ENCODE data around the gene THADA.
A peak's percentile ranks its signal among the peaks of the same experiment; 100 is the strongest.
"Not testable (repeated sequence)": the region's sequence is repeated elsewhere in the genome, so short reads cannot be mapped to it uniquely, and the experiment has no call there.

Gene THADA

DNA sequence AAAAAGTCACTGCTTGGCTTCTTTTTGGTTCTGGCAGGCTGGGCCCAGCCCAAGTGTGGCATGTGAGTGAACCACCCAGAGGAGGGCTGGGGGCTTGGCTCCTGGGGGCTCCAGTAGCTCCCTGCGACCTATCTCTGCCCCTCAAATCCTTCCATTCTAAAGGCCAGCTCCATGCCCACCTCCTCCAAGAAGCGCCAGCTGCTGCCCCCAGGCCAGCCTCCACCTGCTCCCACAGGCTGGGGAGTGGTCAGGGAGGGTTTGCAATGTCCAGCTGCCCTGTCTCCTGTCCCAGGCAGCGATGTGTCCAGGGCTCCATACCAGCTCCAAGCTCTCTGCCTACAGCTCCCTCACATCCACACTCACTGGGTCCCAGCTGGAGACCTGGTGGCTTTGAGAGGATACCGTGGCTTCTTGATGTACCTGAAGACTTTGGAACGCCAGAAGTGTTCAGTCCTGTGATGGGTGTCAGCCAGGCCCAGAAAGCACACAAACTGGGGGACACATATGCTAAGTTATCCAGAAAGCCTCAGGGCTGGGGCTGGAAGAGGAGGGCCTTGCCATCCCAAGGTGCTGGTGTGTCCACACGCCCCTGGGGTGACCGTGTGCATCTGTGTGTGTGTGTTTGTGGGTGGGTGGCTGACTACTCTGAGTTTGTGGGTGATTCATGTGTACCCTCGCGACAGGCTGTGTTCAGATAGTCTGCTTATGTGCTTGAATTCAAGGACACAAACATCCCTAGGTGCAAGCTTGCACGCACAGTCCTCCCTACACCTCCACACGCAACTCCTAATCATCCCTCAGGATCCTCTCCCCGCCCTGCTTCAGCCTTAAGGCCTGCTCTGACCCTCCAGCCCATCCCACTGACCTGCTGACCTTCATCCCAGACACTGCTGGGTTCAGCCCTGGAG is 402.8 kb downstream of the THADA start:
- Histone ChIP-seq H3K9me3 (ENCODE audit: insufficient read depth, low read depth, low read length) (no peaks in the 10 kb centered on the region), H3K36me3 (ENCODE audit: insufficient read depth, low read depth, low read length) (no peaks in the 10 kb centered on the region), H3K27ac (ENCODE audit: low read length) (no peak overlapping the region), H3K4me1 (ENCODE audit: insufficient read depth, low read length) (peaks cover 3% of the 10 kb centered on the region; the same call in 1 of the 2 replicates), H3K9ac (ENCODE audit: low read depth, low read length) (no peak overlapping the region), H3K4me3 (ENCODE audit: low read length) (no peak overlapping the region), H3K27me3 (ENCODE audit: insufficient read depth, low read length) (no peaks in the 10 kb centered on the region)

DNA sequence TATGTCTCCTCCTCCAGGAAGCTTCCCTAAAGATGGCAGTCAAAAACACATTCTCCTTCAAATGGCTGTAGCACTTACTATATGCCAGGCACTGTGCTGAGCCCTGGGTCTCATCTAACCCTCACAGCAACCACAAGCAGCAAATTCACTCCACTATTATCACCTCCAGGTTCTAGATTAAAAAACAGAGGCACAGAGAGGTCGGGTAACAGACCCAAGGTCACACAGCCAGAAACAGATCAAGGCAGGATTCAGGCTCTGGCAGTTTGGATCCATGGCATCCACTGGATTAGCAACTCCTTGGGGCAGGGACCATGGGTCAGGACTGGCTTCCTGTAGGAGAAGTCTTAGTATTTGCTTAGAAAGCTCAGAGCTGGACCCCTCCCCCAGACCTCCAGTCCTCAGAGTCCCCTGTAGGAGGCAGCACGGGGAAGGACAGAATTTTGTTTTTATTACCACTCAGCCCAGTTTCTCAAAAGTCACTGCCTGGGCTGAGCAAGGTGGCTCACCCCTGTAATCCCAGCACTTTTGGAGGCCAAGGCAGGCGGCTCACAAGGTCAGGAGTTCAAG is 403.8 kb downstream of the THADA start:
- no peak overlapping the region for H3K4me3 ChIP-seq (ENCODE audit: low read length)
- H3K36me3 ChIP-seq (ENCODE audit: insufficient read depth, low read depth, low read length), result no peaks in the 10 kb centered on the region
- no peak overlapping the region for H3K27ac ChIP-seq (ENCODE audit: low read length)
- H3K4me1 ChIP-seq (ENCODE audit: insufficient read depth, low read length), result peaks cover 3% of the 10 kb centered on the region; the same call in 1 of the 2 replicates
- no peak overlapping the region for H3K9ac ChIP-seq (ENCODE audit: low read depth, low read length)
- H3K9me3 ChIP-seq (ENCODE audit: insufficient read depth, low read depth, low read length), result no peaks in the 10 kb centered on the region
- H3K27me3 ChIP-seq (ENCODE audit: insufficient read depth, low read length), result no peaks in the 10 kb centered on the region

DNA sequence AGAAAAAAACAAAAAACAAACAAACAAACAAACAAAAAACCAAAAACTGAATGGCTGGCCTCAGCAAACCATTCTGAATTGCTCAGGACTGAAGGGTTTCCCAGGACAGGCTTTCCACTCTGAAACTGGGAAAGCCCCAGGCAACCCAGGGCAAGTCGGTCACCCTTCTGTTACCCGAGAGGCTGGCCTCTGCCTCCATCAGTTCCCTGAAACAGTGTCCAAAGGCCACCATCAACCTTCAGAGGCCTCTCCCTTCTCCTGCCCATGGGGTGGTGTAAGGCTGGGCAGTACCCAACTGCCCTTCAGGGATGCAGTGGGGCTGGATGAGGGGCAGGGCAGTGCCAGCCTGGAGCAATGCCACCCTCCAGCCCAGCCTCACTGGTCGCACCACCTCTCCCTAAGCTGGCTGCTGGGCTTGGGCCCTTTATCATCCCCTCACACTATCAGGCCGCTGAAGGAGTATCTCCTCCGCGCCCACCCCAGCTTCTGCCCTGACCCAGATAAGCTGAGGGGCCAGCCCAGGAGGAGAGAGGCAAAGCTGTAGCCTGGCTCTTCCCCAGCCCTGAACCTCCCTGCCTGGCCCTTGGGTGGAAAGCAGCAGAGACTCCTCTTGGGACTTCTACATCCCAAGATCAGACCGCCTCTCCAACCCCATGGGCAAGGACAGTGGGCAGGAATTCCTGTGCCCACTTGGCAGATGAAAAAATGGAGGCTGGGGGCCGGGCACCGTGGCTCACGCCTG is 405.4 kb downstream of the THADA start:
- Histone ChIP-seq H3K27ac (ENCODE audit: low read length) (no peak overlapping the region), H3K27me3 (ENCODE audit: insufficient read depth, low read length) (no peaks in the 10 kb centered on the region), H3K36me3 (ENCODE audit: insufficient read depth, low read depth, low read length) (no peaks in the 10 kb centered on the region), H3K4me1 (ENCODE audit: insufficient read depth, low read length) (peaks cover 10% of the 10 kb centered on the region; the same call in 1 of the 2 replicates), H3K9me3 (ENCODE audit: insufficient read depth, low read depth, low read length) (no peaks in the 10 kb centered on the region), H3K4me3 (ENCODE audit: low read length) (no peak overlapping the region), H3K9ac (ENCODE audit: low read depth, low read length) (no peak overlapping the region)

DNA sequence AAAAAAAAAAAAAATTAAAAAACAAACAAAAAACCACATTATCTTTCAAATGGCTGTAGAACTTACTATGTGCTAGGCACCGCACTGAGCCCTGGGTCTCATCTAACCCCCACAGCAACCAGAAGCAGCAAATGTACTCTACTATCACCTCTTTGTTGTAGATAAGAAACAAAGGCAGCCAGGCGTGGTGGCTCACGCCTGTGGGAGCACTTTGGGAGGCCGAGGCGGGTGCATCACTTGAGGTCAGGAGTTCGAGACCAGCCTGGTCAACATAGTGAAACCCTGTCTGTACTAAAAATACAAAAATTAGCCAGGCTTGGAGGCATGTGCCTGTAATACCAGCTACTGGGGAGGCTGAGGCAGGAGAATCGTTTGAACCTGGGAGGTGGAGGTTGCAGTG is 406.0 kb downstream of the THADA start:
- not testable (repeated sequence) for H3K36me3 ChIP-seq (ENCODE audit: insufficient read depth, low read depth, low read length); H3K9ac ChIP-seq (ENCODE audit: low read depth, low read length); H3K4me3 ChIP-seq (ENCODE audit: low read length); H3K4me1 ChIP-seq (ENCODE audit: insufficient read depth, low read length); H3K27ac ChIP-seq (ENCODE audit: low read length); H3K9me3 ChIP-seq (ENCODE audit: insufficient read depth, low read depth, low read length); H3K27me3 ChIP-seq (ENCODE audit: insufficient read depth, low read length)

- Histone ChIP-seq H3K4me1 (ENCODE audit: insufficient read depth, low read length) (peaks cover 6% of the 10 kb centered on the region; the same call in 1 of the 2 replicates), H3K36me3 (ENCODE audit: insufficient read depth, low read depth, low read length) (no peaks in the 10 kb centered on the region), H3K9ac (ENCODE audit: low read depth, low read length) (no peak overlapping the region), H3K9me3 (ENCODE audit: insufficient read depth, low read depth, low read length) (no peaks in the 10 kb centered on the region), H3K27ac (ENCODE audit: low read length) (peak overlapping the region; percentile 11), H3K4me3 (ENCODE audit: low read length) (no peak overlapping the region), H3K27me3 (ENCODE audit: insufficient read depth, low read length) (no peaks in the 10 kb centered on the region)
Measured at GRCh38 chr2:43188561-43189386, 407.1 kb downstream of the THADA start.

GRCh38 chr2:43186679-43187374 is 409.0 kb downstream of the THADA start:
- Histone ChIP-seq H3K36me3 (ENCODE audit: insufficient read depth, low read depth, low read length) (no peaks in the 10 kb centered on the region), H3K4me3 (ENCODE audit: low read length) (no peak overlapping the region), H3K27me3 (ENCODE audit: insufficient read depth, low read length) (no peaks in the 10 kb centered on the region), H3K27ac (ENCODE audit: low read length) (peak overlapping the region; percentile 46), H3K9me3 (ENCODE audit: insufficient read depth, low read depth, low read length) (no peaks in the 10 kb centered on the region), H3K9ac (ENCODE audit: low read depth, low read length) (peak overlapping the region; percentile 53; the same call in 1 of the 2 replicates), H3K4me1 (ENCODE audit: insufficient read depth, low read length) (peaks cover 6% of the 10 kb centered on the region; the same call in 1 of the 2 replicates)

- peak overlapping the region; percentile 53; the same call in 1 of the 2 replicates for H3K9ac ChIP-seq (ENCODE audit: low read depth, low read length)
- H3K4me3 ChIP-seq (ENCODE audit: low read length), result no peak overlapping the region
- H3K27me3 ChIP-seq (ENCODE audit: insufficient read depth, low read length), result no peaks in the 10 kb centered on the region
- peaks cover 9% of the 10 kb centered on the region; the same call in 1 of the 2 replicates for H3K4me1 ChIP-seq (ENCODE audit: insufficient read depth, low read length)
- H3K9me3 ChIP-seq (ENCODE audit: insufficient read depth, low read depth, low read length), result no peaks in the 10 kb centered on the region
- no peaks in the 10 kb centered on the region for H3K36me3 ChIP-seq (ENCODE audit: insufficient read depth, low read depth, low read length)
- peak overlapping the region; percentile 46 for H3K27ac ChIP-seq (ENCODE audit: low read length)
Measured at GRCh38 chr2:43186321-43186678, 409.5 kb downstream of the THADA start.

GRCh38 chr2:43185146-43185545 is 410.7 kb downstream of the THADA start:
- Histone ChIP-seq H3K27ac (ENCODE audit: low read length) (no peak overlapping the region), H3K4me3 (ENCODE audit: low read length) (no peak overlapping the region), H3K36me3 (ENCODE audit: insufficient read depth, low read depth, low read length) (no peaks in the 10 kb centered on the region), H3K27me3 (ENCODE audit: insufficient read depth, low read length) (no peaks in the 10 kb centered on the region), H3K9me3 (ENCODE audit: insufficient read depth, low read depth, low read length) (no peaks in the 10 kb centered on the region), H3K9ac (ENCODE audit: low read depth, low read length) (no peak overlapping the region), H3K4me1 (ENCODE audit: insufficient read depth, low read length) (peaks cover 21% of the 10 kb centered on the region)

- Histone ChIP-seq H3K4me1 (ENCODE audit: insufficient read depth, low read length) (peaks cover 25% of the 10 kb centered on the region), H3K27me3 (ENCODE audit: insufficient read depth, low read length) (no peaks in the 10 kb centered on the region), H3K27ac (ENCODE audit: low read length) (no peak overlapping the region), H3K36me3 (ENCODE audit: insufficient read depth, low read depth, low read length) (no peaks in the 10 kb centered on the region), H3K9ac (ENCODE audit: low read depth, low read length) (no peak overlapping the region), H3K4me3 (ENCODE audit: low read length) (no peak overlapping the region), H3K9me3 (ENCODE audit: insufficient read depth, low read depth, low read length) (no peaks in the 10 kb centered on the region)
Measured at GRCh38 chr2:43184339-43184895, 411.4 kb downstream of the THADA start.

- peaks cover 32% of the 10 kb centered on the region for H3K4me1 ChIP-seq (ENCODE audit: insufficient read depth, low read length)
- H3K9me3 ChIP-seq (ENCODE audit: insufficient read depth, low read depth, low read length), result no peaks in the 10 kb centered on the region
- H3K27me3 ChIP-seq (ENCODE audit: insufficient read depth, low read length), result no peaks in the 10 kb centered on the region
- no peaks in the 10 kb centered on the region for H3K36me3 ChIP-seq (ENCODE audit: insufficient read depth, low read depth, low read length)
- no peak overlapping the region for H3K4me3 ChIP-seq (ENCODE audit: low read length)
- H3K9ac ChIP-seq (ENCODE audit: low read depth, low read length), result no peak overlapping the region
- no peak overlapping the region for H3K27ac ChIP-seq (ENCODE audit: low read length)
Measured at GRCh38 chr2:43183743-43184142, 412.1 kb downstream of the THADA start.

All from iPS-20b (cell line).